Epithelial cell of proximal tubule (primary cell): ENCODE data around the gene NIPSNAP2. TPM values are rescaled to one million over a fixed set of nuclear protein-coding genes. Genes with fewer than 3 reads are reported as not detected.

Source experiments
- DNase-seq: peaks from one replicate; pipeline ENCODE4 v3.0.0-alpha.2; 2011; ENCODE audit warnings: low read depth
- H3K4me3 ChIP-seq: 2 replicates; pipeline ENCODE4 v1.5.1; 2011; ENCODE audit warnings: low read depth, mild to moderate bottlenecking, low read length
- total RNA-seq: library from RNA; depleted of rRNA; stranded (reverse); fragments of >200 nt; gene quantifications from 2 replicates; pipeline ENCODE4 v1.2.3, GENCODE V29; 2015
- TF ChIP-seq, protein P1 (sequence below): conservative IDR thresholded peaks from 2 replicates; pipeline ENCODE4 v1.5.1; 2012; ENCODE audit warnings: low read depth, mild to moderate bottlenecking, low read length

Gene NIPSNAP2
- total RNA-seq, 1 donor from 2014 or later: 98.4 TPM

DNA sequence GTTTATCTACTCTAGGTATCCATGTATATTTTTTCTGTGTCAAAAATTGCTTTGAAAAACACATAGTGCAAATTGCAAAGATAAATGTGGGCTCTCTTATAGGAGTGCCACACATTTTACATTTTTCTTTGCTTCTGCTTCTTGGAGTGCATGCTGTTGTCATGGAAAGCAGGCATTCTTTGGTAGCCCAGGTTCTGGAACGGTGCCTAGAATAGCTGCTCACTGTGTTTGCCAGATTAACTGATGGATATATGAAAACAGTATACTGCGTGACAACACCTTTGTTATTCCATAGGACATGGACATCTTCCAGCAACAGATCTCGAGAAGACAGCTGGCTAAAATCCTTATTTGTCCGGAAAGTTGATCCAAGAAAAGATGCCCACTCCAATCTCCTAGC is 13.4 kb downstream of the NIPSNAP2 start:
- no peak for DNase-seq
- no peak overlapping the region for H3K4me3 ChIP-seq
- TF ChIP-seq, protein P1, sequence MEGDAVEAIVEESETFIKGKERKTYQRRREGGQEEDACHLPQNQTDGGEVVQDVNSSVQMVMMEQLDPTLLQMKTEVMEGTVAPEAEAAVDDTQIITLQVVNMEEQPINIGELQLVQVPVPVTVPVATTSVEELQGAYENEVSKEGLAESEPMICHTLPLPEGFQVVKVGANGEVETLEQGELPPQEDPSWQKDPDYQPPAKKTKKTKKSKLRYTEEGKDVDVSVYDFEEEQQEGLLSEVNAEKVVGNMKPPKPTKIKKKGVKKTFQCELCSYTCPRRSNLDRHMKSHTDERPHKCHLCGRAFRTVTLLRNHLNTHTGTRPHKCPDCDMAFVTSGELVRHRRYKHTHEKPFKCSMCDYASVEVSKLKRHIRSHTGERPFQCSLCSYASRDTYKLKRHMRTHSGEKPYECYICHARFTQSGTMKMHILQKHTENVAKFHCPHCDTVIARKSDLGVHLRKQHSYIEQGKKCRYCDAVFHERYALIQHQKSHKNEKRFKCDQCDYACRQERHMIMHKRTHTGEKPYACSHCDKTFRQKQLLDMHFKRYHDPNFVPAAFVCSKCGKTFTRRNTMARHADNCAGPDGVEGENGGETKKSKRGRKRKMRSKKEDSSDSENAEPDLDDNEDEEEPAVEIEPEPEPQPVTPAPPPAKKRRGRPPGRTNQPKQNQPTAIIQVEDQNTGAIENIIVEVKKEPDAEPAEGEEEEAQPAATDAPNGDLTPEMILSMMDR: no peak

DNA sequence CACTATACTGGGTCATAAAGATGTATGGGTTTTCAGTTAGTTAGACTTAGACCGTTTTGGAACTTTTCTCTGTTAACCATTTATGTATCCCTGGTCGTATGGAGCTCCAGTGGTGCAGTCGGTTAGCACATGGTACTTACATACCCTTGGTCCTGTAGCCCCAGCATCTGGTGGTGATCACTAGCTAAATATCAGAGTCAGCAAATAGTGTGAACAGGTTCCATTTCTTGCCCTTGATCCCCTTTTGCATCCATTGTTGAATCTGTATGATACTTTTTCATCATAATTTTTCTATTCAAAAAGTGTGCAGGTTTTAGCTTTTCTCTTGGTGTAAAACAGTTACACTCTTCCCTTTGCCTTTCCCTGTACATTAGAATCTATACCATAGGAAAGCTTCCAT is 15.9 kb downstream of the NIPSNAP2 start:
- no peak overlapping the region for H3K4me3 ChIP-seq
- TF ChIP-seq, protein P1: no peak
- DNase-seq: no peak

DNA sequence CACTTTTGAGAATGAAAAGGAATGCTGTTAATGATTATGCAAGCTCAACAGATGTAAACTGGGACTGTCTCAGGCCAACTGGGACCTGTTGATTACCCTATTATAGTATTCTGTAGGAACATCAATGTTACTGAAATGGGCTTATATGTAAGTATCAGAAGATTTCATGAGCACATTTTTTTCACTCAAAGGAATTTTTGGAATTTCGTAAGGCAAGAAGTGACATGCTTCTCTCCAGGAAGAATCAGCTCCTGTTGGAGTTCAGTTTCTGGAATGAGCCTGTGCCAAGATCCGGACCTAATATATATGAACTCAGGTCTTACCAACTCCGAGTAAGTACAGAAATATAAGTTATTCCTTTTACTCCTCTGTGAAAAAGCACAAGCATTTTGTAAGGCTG is 19.2 kb downstream of the NIPSNAP2 start:
- H3K4me3 ChIP-seq: no peak overlapping the region
- DNase-seq: no peak
- TF ChIP-seq, protein P1: no peak

DNA sequence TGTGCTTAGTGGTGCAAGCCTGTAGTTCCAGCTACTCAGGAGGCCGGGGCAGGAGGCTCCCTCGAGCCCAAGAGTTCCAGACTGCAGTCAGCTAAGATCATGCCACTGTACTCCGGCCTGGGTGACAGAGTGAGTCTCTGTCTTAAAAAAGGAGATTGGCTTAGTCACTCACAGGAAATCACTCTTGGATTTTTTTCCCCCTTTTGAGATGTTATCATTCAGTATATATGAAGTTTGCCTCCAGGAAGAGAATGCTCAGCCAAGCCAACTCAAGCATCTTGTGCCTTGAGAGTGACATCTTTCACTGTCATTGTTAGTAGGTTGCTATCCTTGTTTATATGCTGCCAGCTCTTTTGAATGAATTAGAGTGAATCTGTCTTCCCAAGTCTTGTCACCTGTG is 28.0 kb downstream of the NIPSNAP2 start:
- TF ChIP-seq, protein P1: no peak
- no peak for DNase-seq

DNA sequence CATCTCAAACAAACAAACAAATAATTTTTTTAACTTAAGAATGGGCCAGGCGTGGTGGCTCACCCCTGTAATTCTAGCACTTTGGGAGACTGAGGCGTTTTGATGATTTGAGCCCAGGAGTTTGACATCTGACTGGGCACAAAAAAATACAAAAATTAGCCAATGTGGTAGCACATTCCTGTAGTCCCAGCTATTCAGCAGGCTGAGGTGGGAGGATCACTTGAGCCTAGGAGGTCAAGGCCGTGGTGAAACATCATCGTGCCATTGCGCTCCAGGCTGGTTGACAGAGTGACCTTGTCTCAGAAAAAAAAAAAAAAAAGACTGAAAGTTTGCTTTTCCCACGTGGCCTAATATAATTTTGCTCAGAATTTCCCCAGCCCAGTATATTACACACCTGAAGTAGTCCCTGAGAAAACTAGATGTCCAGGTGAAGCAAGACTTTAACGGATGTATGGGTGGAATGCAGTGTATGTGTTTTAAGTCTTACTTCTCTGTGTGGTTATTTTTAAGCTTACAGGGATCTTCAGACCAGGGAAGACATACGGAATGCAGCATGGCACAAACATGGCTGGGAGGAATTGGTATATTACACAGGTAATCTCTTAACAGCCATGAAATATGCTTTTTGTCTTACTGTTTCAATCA is 32.6 kb downstream of the NIPSNAP2 start:
- TF ChIP-seq, protein P1: no peak
- no peak for DNase-seq
- no peak overlapping the region for H3K4me3 ChIP-seq

More for the DNA sequence above, 28.0 kb downstream of the NIPSNAP2 start:
- H3K4me3 ChIP-seq: no peak overlapping the region

DNA sequence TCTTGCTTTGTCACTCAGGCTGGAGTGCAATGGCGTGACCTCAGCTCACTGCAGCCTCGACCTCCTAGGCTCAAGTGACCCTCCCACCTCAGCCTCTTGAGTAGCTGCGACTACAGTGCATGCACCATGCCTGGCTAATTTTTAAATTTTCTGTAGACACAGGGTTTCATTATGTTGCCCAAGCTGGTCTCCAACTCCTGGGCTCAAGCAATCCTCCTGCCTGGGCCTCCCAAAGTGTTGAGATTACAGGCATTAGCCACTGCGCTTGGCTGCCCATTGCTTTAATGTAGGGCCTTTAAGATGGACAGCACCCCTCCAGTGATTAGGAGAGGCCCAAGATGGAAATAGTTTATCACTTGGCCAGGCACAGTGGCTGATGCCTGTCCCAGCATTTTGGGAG is 39.4 kb downstream of the NIPSNAP2 start:
- no peak overlapping the region for H3K4me3 ChIP-seq
- DNase-seq: no peak
- TF ChIP-seq, protein P1: no peak

DNA sequence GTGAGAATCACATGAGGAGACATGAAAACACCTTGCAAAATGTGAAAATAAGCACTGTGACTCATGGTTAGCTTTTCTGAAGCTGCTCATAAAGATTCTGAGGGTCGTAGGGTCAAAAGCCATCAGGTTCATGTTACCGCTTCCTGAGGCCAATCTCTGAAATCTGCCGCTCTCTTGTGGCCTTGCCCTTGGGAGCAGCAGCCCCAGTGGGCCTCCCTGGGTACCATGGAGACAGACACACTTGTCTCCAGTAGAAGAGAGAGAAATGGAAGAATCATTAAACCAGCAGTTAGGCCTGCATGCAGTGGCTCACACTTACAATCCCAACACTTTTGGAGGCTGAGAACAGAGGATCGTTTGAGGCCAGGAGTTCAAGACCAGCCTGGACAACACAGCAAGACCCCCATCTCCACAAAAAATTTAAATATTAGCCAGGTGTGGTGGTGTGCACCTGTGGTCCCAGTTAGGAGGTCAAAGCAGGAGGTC is 42.8 kb downstream of the NIPSNAP2 start:
- H3K4me3 ChIP-seq: no peak overlapping the region
- DNase-seq: no peak
- TF ChIP-seq, protein P1: no peak
